ENCODE results near the gene RAVER1.

- TF ChIP-seq POLR2AphosphoS5 (IDR thresholded peaks at IDR 0.05): no peak
- TF ChIP-seq, protein P1, sequence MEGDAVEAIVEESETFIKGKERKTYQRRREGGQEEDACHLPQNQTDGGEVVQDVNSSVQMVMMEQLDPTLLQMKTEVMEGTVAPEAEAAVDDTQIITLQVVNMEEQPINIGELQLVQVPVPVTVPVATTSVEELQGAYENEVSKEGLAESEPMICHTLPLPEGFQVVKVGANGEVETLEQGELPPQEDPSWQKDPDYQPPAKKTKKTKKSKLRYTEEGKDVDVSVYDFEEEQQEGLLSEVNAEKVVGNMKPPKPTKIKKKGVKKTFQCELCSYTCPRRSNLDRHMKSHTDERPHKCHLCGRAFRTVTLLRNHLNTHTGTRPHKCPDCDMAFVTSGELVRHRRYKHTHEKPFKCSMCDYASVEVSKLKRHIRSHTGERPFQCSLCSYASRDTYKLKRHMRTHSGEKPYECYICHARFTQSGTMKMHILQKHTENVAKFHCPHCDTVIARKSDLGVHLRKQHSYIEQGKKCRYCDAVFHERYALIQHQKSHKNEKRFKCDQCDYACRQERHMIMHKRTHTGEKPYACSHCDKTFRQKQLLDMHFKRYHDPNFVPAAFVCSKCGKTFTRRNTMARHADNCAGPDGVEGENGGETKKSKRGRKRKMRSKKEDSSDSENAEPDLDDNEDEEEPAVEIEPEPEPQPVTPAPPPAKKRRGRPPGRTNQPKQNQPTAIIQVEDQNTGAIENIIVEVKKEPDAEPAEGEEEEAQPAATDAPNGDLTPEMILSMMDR (IDR thresholded peaks at IDR 0.05): no peak
- no peak for TF ChIP-seq EP300 (IDR thresholded peaks at IDR 0.05)
- TF ChIP-seq POLR2A (IDR thresholded peaks at IDR 0.05): no peak
These were observed 32.2 kb upstream of the RAVER1 start for GRCh38 chr19:10365518-10365917.

Data from gastroesophageal sphincter (tissue), 3 donors.